Tibial artery (tissue), 4 donors: Measurements from ENCODE around the gene SIK2.

Experiments
- DNase-seq, 2 donors: peaks; one replicate each; pipeline ENCODE4 v3.0.0-alpha.2; 2019
- H3K27ac ChIP-seq, 2 donors: fragments of 200-600 bp; sonication (generic) in 1 of 2; 1 replicate in 1 of 2; 2 replicates in 1 of 2; pipeline ENCODE4 v1.5.1; 2018 to 2019; ENCODE audit warnings: mild to moderate bottlenecking in 1 of 2
- H3K27me3 ChIP-seq, 2 donors: fragments of 200-600 bp; sonication (generic) in 1 of 2; one replicate each; pipeline versions ENCODE4 v1.5.1 to v1.6.0; 2016 to 2019
- H3K36me3 ChIP-seq, 3 donors: fragments of 200-600 bp; sonication (generic) in 2 of 3; one replicate each; pipeline ENCODE4 v1.5.1; 2016 to 2019; ENCODE audit warnings: mild to moderate bottlenecking in 2 of 3
- H3K4me1 ChIP-seq, 4 donors: fragments of 200-600 bp; sonication (generic) in 2 of 4; 1 replicate in 3 of 4; 2 replicates in 1 of 4; pipeline ENCODE4 v1.5.1; 2016 to 2019
- H3K4me3 ChIP-seq, 2 donors: fragments of 200-600 bp; sonication (generic) in 1 of 2; 1 replicate in 1 of 2; 2 replicates in 1 of 2; pipeline ENCODE4 v1.5.1; 2018 to 2019; ENCODE audit warnings: mild to moderate bottlenecking in 2 of 2
- H3K9me3 ChIP-seq, 3 donors: fragments of 200-600 bp; sonication (generic) in 1 of 3; one replicate each; pipeline ENCODE4 v1.5.1; 2016 to 2019
- intact Hi-C: fragments of 100-400 bp; cut with DNase I; formaldehyde crosslinking; loops from one replicate; pipeline ENCODE4 v1.15.0; 2023; ENCODE audit warnings: low total_unique reads
- TF ChIP-seq, protein P1 (sequence below), 2 experiments: fragments of 200-600 bp in 1 of 2; fragments of 450-650 bp in 1 of 2; IDR thresholded peaks; one replicate each; pipeline ENCODE4 v1.5.1; 2017 to 2019; ENCODE audit warnings: antibody characterized with exemption in 2 of 2, mild to moderate bottlenecking in 1 of 2, moderate library complexity in 1 of 2

The SIK2 gene

GRCh38 chr11:111635706-111636045 lies 33.4 kb downstream of the SIK2 start:
- no peaks in the 10 kb centered on the region for H3K36me3 ChIP-seq
- DNase-seq, result peak in 1 of 2 donors; percentile 48
- intact Hi-C loops, result no loop called here
- H3K4me3 ChIP-seq, result no peak overlapping the region
- H3K27me3 ChIP-seq, result no peaks in the 10 kb centered on the region
- H3K9me3 ChIP-seq, result no peaks in the 10 kb centered on the region
- TF ChIP-seq, protein P1, sequence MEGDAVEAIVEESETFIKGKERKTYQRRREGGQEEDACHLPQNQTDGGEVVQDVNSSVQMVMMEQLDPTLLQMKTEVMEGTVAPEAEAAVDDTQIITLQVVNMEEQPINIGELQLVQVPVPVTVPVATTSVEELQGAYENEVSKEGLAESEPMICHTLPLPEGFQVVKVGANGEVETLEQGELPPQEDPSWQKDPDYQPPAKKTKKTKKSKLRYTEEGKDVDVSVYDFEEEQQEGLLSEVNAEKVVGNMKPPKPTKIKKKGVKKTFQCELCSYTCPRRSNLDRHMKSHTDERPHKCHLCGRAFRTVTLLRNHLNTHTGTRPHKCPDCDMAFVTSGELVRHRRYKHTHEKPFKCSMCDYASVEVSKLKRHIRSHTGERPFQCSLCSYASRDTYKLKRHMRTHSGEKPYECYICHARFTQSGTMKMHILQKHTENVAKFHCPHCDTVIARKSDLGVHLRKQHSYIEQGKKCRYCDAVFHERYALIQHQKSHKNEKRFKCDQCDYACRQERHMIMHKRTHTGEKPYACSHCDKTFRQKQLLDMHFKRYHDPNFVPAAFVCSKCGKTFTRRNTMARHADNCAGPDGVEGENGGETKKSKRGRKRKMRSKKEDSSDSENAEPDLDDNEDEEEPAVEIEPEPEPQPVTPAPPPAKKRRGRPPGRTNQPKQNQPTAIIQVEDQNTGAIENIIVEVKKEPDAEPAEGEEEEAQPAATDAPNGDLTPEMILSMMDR (IDR thresholded peaks at IDR 0.05), result no peak
- peaks cover 0 to 26% (median 15%) of the 10 kb centered on the region in 4 donors for H3K4me1 ChIP-seq
- H3K27ac ChIP-seq, result peak overlapping the region in 1 of 2 donors; percentile 42

DNA sequence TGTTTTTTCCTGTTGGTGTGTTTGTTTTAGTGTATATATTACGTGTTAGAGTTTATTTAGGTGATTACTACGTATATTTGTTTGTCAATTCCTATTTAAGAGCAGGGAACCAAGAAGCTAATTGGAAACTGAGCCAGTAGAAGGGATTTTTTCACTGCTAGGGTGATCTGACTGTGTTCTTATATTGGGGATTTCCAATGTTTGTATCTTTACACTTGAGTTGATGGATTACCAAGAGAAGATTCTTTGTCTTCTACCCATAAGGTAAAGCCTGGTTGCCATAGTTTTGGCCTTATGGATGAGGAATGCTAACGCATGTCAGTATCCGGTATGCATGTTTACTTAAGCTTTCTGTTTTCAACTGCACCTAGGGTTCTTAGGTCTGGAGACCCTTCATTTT lies 35.6 kb downstream of the SIK2 start:
- no peak overlapping the region for H3K4me3 ChIP-seq
- H3K9me3 ChIP-seq, result no peaks in the 10 kb centered on the region
- no peak overlapping the region for H3K27ac ChIP-seq
- H3K4me1 ChIP-seq, result peaks cover 0 to 26% (median 15%) of the 10 kb centered on the region in 4 donors
- H3K36me3 ChIP-seq, result no peaks in the 10 kb centered on the region
- no peak for DNase-seq
- H3K27me3 ChIP-seq, result no peaks in the 10 kb centered on the region
- intact Hi-C loops, result no loop called here
- TF ChIP-seq, protein P1 (IDR thresholded peaks at IDR 0.05), result no peak

GRCh38 chr11:111639226-111639925 lies 37.1 kb downstream of the SIK2 start:
- no peak for DNase-seq
- H3K9me3 ChIP-seq, result no peaks in the 10 kb centered on the region
- H3K36me3 ChIP-seq, result no peaks in the 10 kb centered on the region
- no peak overlapping the region for H3K27ac ChIP-seq
- H3K4me3 ChIP-seq, result no peak overlapping the region
- H3K27me3 ChIP-seq, result no peaks in the 10 kb centered on the region
- peaks cover 0 to 26% (median 15%) of the 10 kb centered on the region in 4 donors for H3K4me1 ChIP-seq
- intact Hi-C loops, result no loop called here
- TF ChIP-seq, protein P1 (IDR thresholded peaks at IDR 0.05), result no peak

DNA sequence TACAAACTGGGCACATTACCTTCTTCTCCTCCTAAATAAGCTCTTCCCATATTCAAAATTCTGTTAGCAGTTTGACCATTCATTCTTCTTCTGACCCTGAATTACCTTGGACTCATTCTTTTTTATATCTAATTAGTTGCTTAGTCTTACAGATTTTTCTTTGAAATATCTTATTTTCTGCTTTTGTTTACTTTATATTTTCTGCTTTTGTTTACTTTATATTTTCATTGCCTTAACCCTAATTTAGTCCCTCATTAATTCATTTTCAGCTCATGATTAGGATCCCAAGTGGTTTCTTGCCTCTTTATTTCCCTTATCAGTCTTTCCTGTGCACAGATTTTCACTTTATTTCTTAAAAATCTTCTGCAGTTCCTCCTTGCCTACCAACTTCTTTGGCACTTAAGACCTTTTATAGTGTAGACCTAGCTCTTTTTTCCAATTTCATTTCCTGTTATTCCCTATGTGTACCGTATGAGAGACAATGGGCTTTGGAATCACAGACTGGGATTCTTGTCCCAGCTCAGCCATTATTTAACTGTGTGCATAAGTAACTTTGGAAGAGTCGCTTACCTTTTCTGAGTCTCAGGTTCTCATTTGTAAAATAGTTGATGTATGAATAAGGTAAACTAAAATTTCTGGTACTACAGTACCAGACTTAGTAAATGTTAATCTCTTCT lies 39.2 kb downstream of the SIK2 start:
- intact Hi-C loops, result no loop called here
- H3K27ac ChIP-seq, result no peak overlapping the region

GRCh38 chr11:111642542-111642941 lies 40.3 kb downstream of the SIK2 start:
- DNase-seq, result no peak
- intact Hi-C loops, result no loop called here
- H3K4me1 ChIP-seq, result peaks cover 0 to 12% (median 5%) of the 10 kb centered on the region in 4 donors
- no peak overlapping the region for H3K4me3 ChIP-seq
- H3K27ac ChIP-seq, result no peak overlapping the region
- no peaks in the 10 kb centered on the region for H3K36me3 ChIP-seq
- TF ChIP-seq, protein P1 (IDR thresholded peaks at IDR 0.05), result no peak
- no peaks in the 10 kb centered on the region for H3K9me3 ChIP-seq
- no peaks in the 10 kb centered on the region for H3K27me3 ChIP-seq

More for the DNA sequence above, 39.2 kb downstream of the SIK2 start:
- Histone ChIP-seq H3K9me3 (no peaks in the 10 kb centered on the region), H3K4me3 (no peak overlapping the region), H3K27me3 (no peaks in the 10 kb centered on the region), H3K36me3 (no peaks in the 10 kb centered on the region), H3K4me1 (peaks cover 0 to 14% (median 7%) of the 10 kb centered on the region in 4 donors)
- DNase-seq, result no peak
- TF ChIP-seq, protein P1 (IDR thresholded peaks at IDR 0.05), result no peak
